ENCODE measurements around the gene MAN1A2. TPM values are rescaled to one million over a fixed set of nuclear protein-coding genes. Genes with fewer than 3 reads are reported as not detected.
A peak's percentile ranks its signal among the peaks of the same experiment; 100 is the strongest.

Gene MAN1A2
- total RNA-seq, 2 experiments from 2014 or later: 33.8 to 35.0 TPM

DNA sequence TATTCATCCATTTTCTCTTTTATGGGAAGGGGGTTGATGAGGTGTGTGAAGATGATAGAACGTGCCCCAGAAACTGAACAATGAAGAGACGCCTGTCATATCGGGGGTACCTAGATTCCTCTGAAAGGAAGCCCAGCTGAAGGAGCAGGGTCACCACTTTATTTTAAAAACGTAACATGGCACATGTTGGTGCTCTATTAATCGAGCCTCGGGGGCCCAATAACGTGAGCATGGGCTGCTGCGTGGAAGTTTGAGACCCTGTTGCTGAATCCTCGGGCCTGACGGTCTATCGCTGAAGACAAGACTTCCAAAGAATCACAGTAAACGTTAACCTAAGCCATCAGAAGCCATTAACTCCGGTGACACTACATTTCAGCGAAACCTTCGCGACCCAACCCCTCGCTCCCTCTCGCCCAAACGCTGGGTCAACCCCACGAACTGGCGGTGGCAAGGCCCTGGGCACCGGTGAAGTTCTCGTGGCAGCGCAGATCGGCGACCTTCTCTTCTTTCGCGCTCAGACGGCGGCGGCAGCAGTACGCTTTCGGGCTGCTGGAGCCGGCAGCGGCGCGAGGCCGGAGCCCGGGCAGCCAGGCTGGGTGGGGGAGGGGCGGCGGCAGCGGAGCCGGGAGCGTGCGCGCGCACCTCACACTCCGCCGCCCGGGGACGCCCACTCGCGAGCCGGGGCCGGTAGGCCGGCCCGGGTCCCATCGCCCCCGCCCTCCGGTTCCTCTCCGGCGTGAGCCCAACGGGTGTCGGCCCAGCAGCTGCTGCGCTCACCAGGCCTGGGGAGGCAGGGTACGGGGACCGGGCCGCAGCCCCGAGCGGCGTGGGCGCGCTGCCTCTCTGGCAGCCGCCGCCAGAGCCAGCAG lies 838 bp upstream of the MAN1A2 start:
- Mint-ChIP-seq H3K27me3 (no peaks in the 10 kb centered on the region), H3K36me3 (ENCODE audit: low read depth) (peaks cover 3% of the 10 kb centered on the region), H3K4me3 (peak overlapping the region; percentile 92), H3K9me3 (no peaks in the 10 kb centered on the region), H3K27ac (peak overlapping the region; percentile 95), H3K4me1 (peaks cover 53% of the 10 kb centered on the region)
- ChIA-PET CTCF (interaction anchor here (1.0 to 1.3 kb wide), 4 partner anchors 8 to 529 kb away, joined by 3 to 4 read pairs (median 4); partner anchors contain the start of gene TTF2), POLR2A (interaction anchor here (0.7 to 1.3 kb wide), 12 partner anchors 15 to 563 kb away, joined by 3 to 8 read pairs (median 4); partner anchors contain the start of genes GDAP2, TTF2 and WDR3)
- peak; percentile 83 for DNase-seq

DNA sequence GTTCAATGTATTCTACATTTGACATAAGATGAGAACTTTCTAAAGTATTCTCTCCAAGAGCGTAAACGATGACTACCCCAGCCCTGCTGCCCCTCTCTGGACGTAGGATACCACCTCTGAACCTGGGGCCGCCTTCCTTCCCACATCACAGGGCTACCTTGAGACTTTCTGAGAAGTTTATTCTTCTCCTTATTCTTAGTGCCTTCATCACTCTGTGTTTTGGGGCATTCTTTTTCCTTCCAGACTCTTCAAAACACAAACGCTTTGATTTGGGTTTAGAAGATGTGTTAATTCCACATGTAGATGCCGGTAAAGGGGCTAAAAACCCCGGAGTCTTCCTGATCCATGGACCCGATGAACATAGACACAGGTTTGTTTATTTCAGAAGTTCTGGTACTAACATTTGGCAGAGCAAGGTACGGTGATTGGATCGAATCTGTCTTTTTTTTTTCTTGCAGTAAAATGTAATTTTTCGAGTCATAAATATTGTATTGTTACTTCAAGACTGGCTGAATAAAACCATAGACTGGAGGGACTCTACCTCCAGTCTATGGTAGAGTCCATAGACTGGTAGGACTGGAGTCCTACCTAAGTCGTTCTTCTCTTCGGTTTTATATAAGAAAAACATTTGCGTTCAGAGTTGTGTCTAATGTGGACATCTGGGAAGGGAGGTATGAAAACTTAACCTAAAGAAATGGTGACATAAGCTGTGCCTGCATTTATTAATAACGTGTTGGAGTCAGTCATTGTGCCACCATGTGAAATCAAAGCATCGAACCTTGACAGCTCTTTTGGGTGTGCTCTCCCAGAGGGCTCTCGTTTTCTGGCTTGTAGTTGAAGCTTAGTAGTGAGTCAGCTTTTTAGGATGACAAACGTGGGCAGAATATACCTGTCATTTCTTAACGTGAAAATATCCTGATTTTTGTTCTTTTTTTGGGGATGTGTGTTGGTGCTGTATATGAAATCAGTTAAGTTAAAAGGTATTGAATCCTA lies 1.2 kb downstream of the MAN1A2 start:
- peak overlapping the region; percentile 80 for H3K27ac Mint-ChIP-seq
- ChIA-PET POLR2A (interaction anchor here (0.7 to 3.1 kb wide), 7 partner anchors 10 to 560 kb away, joined by 3 to 14 read pairs (median 3); partner anchors contain the start of genes TENT5C and TTF2), CTCF (interaction anchor here (0.7 kb wide), 1 partner anchor 28 kb away, joined by 4 read pairs; no protein-coding TSS in a partner anchor)
- no peak for DNase-seq
- peaks cover 57% of the 10 kb centered on the region for H3K4me1 Mint-ChIP-seq
- peak overlapping the region; percentile 86 for H3K4me3 Mint-ChIP-seq
- H3K36me3 Mint-ChIP-seq (ENCODE audit: low read depth): peaks cover 7% of the 10 kb centered on the region
- no peaks in the 10 kb centered on the region for H3K9me3 Mint-ChIP-seq
- no peaks in the 10 kb centered on the region for H3K27me3 Mint-ChIP-seq

DNA sequence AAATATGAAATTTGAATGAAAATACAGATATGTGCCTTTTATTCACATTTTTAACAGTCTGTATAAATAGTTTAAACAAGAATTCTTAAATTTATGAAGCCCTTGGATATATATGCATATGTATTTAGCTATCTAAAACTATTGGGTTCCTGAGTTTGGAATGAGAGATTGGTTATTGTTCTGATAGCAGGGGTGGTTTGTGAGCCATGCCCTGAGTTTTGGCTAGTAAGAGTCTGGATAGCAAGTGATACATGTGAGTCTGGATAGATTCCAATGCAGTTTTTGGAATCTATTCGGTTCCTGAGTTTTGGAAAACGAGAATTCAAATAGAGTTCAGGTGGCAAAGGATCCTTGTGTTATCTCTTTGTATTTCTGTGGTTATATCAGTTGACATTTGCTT lies 2.8 kb downstream of the MAN1A2 start:
- Mint-ChIP-seq H3K9me3 (no peaks in the 10 kb centered on the region), H3K27me3 (no peaks in the 10 kb centered on the region), H3K4me1 (peaks cover 49% of the 10 kb centered on the region), H3K27ac (no peak overlapping the region), H3K36me3 (ENCODE audit: low read depth) (peaks cover 7% of the 10 kb centered on the region), H3K4me3 (peak overlapping the region; percentile 86)
- ChIA-PET POLR2A (interaction anchor here (1.5 to 3.1 kb wide), 2 partner anchors 11 to 559 kb away, joined by 3 to 14 read pairs; no protein-coding TSS in a partner anchor), CTCF (no interaction called here)
- no peak for DNase-seq

DNA sequence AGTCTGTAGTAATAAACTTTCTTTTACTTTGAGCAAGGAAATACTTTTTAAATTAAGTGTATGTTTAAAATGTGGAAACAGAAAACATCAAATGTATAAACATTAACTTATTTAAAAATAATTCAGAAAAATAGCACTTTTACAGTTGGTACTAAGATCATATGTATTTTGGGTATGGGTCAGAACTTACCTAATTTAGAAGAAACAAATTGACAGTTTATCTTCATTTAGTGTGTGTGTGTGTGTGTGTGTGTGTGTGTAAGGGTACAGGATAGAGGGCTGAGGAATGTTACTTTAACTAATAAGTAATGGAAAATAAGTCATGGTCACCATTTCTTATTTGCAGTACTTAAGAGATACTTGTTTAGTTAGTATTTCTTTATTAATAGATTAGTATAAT lies 3.3 kb downstream of the MAN1A2 start:
- DNase-seq: no peak
- CTCF ChIA-PET: no interaction called here
- Mint-ChIP-seq H3K27me3 (no peaks in the 10 kb centered on the region), H3K4me1 (peaks cover 44% of the 10 kb centered on the region), H3K9me3 (no peaks in the 10 kb centered on the region), H3K27ac (no peak overlapping the region), H3K4me3 (peak overlapping the region; percentile 86), H3K36me3 (ENCODE audit: low read depth) (peaks cover 7% of the 10 kb centered on the region)
- POLR2A ChIA-PET: no interaction called here

DNA sequence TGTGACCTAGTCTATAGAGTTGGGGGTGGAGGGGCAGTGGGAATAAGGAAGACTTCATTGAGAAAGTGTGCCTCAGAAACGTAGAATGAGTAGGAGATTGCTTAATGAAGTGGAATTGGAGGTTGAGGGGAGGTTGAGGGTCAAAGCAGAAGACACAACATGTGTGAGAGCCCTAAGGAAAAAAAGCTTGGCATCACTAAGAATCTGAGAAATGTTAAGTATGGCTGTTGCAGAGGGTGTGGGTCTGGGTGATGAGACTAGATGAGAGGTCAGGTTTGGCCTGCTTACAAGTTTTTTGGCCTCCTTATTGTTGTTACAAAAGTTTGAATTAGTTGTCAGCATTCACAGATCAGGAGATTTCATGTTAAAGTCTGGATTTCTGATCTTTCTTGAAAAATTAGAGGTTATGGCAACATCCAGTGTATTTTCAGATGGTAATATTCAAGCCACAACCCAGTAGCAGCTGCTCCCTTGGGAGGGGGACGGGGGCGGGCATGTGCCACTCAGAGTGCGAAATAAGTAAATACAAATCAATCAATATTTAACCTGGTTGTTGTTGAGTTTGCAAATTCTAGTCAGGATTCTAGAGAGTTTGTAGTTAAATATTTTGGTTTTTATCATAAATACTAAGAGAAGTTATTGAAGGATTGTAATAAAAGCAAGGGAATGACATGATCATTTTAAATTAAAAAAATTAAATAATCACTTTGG lies 4.3 kb downstream of the MAN1A2 start:
- POLR2A ChIA-PET: interaction anchor here (0.9 kb wide), 1 partner anchor 13 kb away, joined by 3 read pairs; no protein-coding TSS in a partner anchor
- H3K27me3 Mint-ChIP-seq: no peaks in the 10 kb centered on the region

DNA sequence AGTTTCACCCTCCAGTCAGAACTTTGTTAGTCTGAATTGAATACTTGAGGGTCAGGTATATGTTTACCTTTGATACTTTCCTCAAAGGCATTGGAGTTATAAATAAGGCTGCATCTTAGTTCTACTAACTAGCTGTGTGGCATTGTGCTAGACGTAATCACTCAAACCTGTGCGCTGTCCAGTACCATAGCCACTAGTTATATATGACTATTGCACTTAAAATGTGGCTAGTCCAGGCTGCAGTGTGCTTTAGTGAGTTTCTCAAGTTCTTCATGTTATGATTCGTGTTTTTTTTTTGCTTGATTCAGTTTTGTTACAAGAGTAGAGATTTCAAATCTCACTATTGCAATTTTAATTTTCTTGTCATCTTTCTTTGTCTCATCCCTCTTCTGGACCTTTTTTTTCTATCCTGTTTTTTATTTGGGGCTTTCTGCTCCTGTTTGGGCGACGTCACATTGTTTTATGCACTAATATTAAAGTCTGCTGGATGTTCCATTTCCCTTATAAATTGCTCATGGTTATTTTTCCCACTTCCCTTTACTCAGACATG lies 5.7 kb downstream of the MAN1A2 start:
- peaks cover 15% of the 10 kb centered on the region for H3K36me3 Mint-ChIP-seq (ENCODE audit: low read depth)
- H3K27ac Mint-ChIP-seq: no peak overlapping the region
- ChIA-PET CTCF (no interaction called here), POLR2A (interaction anchor here (1.6 kb wide), 1 partner anchor 9 kb away, joined by 4 read pairs; no protein-coding TSS in a partner anchor)
- DNase-seq: no peak
- H3K27me3 Mint-ChIP-seq: no peaks in the 10 kb centered on the region
- no peak overlapping the region for H3K4me3 Mint-ChIP-seq
- no peaks in the 10 kb centered on the region for H3K9me3 Mint-ChIP-seq
- H3K4me1 Mint-ChIP-seq: peaks cover 35% of the 10 kb centered on the region

More for the DNA sequence above, 4.3 kb downstream of the MAN1A2 start:
- peak overlapping the region; percentile 0 for H3K4me3 Mint-ChIP-seq
- CTCF ChIA-PET: no interaction called here
- H3K9me3 Mint-ChIP-seq: no peaks in the 10 kb centered on the region
- DNase-seq: no peak
- no peak overlapping the region for H3K27ac Mint-ChIP-seq
- H3K36me3 Mint-ChIP-seq (ENCODE audit: low read depth): peaks cover 14% of the 10 kb centered on the region
- H3K4me1 Mint-ChIP-seq: peaks cover 35% of the 10 kb centered on the region

DNA sequence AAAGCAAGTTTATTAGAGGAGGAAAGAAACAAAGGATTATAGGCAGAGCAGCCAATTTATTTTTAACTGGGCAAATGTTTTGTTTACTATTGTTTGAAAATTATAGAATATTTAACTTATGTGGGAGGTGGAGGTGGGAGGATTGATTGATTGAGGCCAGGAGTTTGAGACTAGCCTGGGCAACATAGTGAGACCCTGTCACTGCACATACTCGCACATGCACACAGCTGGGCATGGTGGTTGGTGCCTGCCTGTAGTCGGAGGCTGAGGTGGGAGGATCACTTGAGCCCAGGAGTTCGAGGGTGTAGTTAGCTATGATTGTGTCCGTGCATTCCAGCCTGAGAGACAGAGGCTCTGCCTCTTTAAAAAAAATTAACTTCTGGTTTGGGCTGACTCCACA lies 6.7 kb downstream of the MAN1A2 start:
- H3K4me1 Mint-ChIP-seq: peaks cover 32% of the 10 kb centered on the region
- no peak overlapping the region for H3K4me3 Mint-ChIP-seq
- peaks cover 15% of the 10 kb centered on the region for H3K36me3 Mint-ChIP-seq (ENCODE audit: low read depth)
- POLR2A ChIA-PET: interaction anchor here (1.6 kb wide), 1 partner anchor 10 kb away, joined by 4 read pairs; no protein-coding TSS in a partner anchor
- no peak for DNase-seq
- no peaks in the 10 kb centered on the region for H3K27me3 Mint-ChIP-seq
- no peaks in the 10 kb centered on the region for H3K9me3 Mint-ChIP-seq
- no peak overlapping the region for H3K27ac Mint-ChIP-seq
- CTCF ChIA-PET: no interaction called here

DNA sequence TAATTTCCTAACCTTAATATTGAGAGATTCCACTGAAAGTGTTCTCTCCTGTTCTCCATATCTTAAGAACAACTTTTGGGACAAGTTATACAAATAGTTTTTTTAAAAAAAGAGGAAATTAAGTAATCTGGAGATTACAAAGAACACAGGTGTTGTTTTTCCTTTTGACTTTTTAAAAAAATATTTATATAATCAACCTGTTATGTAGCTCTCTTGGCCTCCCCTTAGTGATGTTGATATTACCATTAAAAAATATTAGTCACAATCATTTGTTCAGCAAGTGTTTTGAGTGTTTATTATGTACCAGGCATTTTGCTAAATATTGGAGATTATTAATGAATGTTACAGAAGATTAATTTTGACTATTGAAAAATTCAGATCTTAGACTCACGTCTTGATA lies 8.1 kb downstream of the MAN1A2 start:
- POLR2A ChIA-PET: no interaction called here

DNA sequence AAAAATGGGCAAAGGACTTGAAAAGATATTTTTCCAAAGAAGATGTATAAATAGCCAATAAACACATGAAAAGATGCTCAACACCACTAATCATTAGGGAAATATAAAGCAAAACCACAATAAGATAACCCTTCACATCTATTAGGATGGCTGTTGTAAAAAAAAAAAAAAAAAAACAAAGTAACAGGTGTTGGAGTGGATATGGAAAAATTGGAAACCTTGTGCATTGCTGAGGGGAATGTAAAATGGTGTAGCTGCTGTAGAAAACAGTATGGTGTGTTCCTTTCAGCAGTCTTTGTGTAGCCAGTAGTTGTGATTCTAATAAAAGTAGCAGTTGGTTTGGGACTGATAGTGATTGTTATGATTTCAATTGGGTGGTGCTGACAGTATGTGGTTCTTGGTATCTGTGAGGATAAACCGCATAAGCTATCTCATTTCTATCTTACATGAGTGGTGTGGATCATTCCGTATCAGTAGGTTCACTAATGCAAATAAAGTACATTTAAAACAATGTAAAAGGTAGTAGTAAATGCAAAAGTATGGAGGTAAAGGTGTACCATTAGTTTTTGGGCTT lies 19.9 kb downstream of the MAN1A2 start:
- Mint-ChIP-seq H3K27me3 (no peaks in the 10 kb centered on the region), H3K36me3 (ENCODE audit: low read depth) (peaks cover 13% of the 10 kb centered on the region), H3K4me3 (no peak overlapping the region), H3K27ac (no peak overlapping the region), H3K4me1 (peaks cover 19% of the 10 kb centered on the region), H3K9me3 (peaks cover 31% of the 10 kb centered on the region)
- POLR2A ChIA-PET: no interaction called here
- no peak for DNase-seq
- CTCF ChIA-PET: interaction anchor here (0.6 kb wide), 1 partner anchor 440 kb away, joined by 3 read pairs; no protein-coding TSS in a partner anchor

More for the DNA sequence above, 8.1 kb downstream of the MAN1A2 start:
- Mint-ChIP-seq H3K36me3 (ENCODE audit: low read depth) (peaks cover 14% of the 10 kb centered on the region), H3K27ac (no peak overlapping the region), H3K27me3 (no peaks in the 10 kb centered on the region), H3K4me3 (no peak overlapping the region), H3K4me1 (peaks cover 23% of the 10 kb centered on the region), H3K9me3 (no peaks in the 10 kb centered on the region)
- DNase-seq: no peak
- CTCF ChIA-PET: no interaction called here

DNA sequence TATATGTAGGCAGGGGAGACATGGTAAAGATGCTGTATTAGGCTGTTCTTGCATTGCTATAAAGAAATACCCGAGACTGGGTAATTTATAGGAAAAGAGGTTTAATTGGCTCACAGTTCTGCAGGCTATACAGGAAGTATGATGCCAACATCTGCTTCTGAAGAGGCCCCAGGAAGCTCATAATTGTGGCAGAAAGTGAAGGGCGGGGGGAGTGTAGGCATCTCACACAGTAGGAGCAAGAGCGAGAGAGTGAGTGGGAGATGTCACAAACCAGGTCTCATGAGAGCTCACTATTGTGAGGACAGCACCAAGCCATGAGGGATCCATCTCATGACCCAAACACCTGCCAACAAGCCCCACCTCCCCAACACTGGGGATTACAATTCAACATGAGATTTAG lies 21.1 kb downstream of the MAN1A2 start:
- CTCF ChIA-PET: no interaction called here
- peaks cover 19% of the 10 kb centered on the region for H3K4me1 Mint-ChIP-seq
- H3K27ac Mint-ChIP-seq: no peak overlapping the region
- H3K4me3 Mint-ChIP-seq: no peak overlapping the region
- no peaks in the 10 kb centered on the region for H3K27me3 Mint-ChIP-seq
- peaks cover 9% of the 10 kb centered on the region for H3K36me3 Mint-ChIP-seq (ENCODE audit: low read depth)
- POLR2A ChIA-PET: no interaction called here
- no peak for DNase-seq
- H3K9me3 Mint-ChIP-seq: peaks cover 24% of the 10 kb centered on the region

DNA sequence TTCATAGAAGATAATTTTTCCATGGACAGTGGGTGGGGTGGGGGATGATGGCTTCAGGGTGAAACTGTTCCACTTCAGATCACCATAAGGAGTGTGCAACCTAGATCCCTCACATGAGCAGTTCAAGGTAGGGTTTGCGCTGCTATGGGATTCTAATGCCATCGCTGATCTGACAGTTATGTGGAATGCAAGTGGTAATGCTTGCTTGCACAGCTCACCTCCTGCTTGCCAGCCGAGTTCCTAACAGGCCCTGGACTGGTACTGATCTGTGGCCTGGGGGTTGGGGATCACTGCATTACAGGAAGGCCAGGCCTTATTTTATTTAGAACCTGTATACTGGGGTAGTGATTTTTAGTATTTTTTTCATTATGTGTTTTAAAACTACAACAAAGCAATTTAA lies 22.0 kb downstream of the MAN1A2 start:
- Mint-ChIP-seq H3K27ac (no peak overlapping the region), H3K9me3 (peaks cover 16% of the 10 kb centered on the region), H3K4me3 (no peak overlapping the region), H3K36me3 (ENCODE audit: low read depth) (peaks cover 6% of the 10 kb centered on the region), H3K4me1 (peaks cover 19% of the 10 kb centered on the region), H3K27me3 (no peaks in the 10 kb centered on the region)
- POLR2A ChIA-PET: no interaction called here
- DNase-seq: no peak
- CTCF ChIA-PET: no interaction called here

DNA sequence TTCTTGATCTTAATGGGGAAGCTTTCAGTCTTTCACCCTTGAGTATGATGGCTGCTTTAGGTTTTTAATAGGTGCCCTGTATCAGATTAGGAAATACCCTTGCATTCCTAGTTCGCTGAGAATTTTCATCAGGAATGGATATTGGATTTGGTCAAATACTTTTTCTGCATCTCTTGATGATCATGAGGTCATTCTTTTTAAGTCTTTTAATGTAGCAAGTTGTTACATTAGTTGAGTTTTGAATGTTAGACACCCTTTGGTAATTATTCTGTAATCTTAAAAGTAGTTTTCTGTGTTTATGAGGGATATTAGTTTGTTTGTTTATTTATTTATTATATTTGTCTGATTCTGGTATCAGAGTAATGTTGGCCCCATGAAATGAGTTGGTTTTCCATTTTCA lies 22.5 kb downstream of the MAN1A2 start:
- peaks cover 19% of the 10 kb centered on the region for H3K4me1 Mint-ChIP-seq
- ChIA-PET CTCF (no interaction called here), POLR2A (no interaction called here)
- H3K4me3 Mint-ChIP-seq: no peak overlapping the region
- peaks cover 11% of the 10 kb centered on the region for H3K9me3 Mint-ChIP-seq
- no peak overlapping the region for H3K27ac Mint-ChIP-seq
- no peak for DNase-seq
- no peaks in the 10 kb centered on the region for H3K27me3 Mint-ChIP-seq
- H3K36me3 Mint-ChIP-seq (ENCODE audit: low read depth): peaks cover 6% of the 10 kb centered on the region

All from activated CD4-positive, alpha-beta memory T cell treated with anti-CD3 and anti-CD28 coated beads, Interleukin-2, amount 10 ng/mL, durations not matched to agents 7 days and 5 days (primary cell).